Fibroblast of lung (primary cell): ENCODE results near the gene SCN8A.

ENCODE experiments used
- CTCF ChIP-seq, 2 donors: IDR thresholded peaks in 1 of 2; conservative IDR thresholded peaks in 1 of 2; 1 replicate in 1 of 2; 2 replicates in 1 of 2; pipeline ENCODE4 v1.5.1; 2011 to 2012; ENCODE audit warnings: low read length in 2 of 2, control low read depth in 1 of 2, inconsistent platforms in 1 of 2, low read depth in 1 of 2, mild to moderate bottlenecking in 1 of 2
- EZH2 ChIP-seq: IDR thresholded peaks from 2 replicates; pipeline ENCODE4 v1.5.1; 2012; ENCODE audit warnings: low read length, control low read depth, mild to moderate bottlenecking; ENCODE audit errors: missing control alignments

GRCh38 chr12:51721282-51721940, 130.4 kb downstream of the SCN8A start:
- peak; percentile 14 to 31 for TF ChIP-seq CTCF (conservative IDR thresholded peaks at IDR 0.05 in 1 of 2, IDR thresholded peaks at IDR 0.05 in 1 of 2; ENCODE audit: low read depth in 1 of 2, low read length in 2 of 2)
- TF ChIP-seq EZH2: no peak
